ENCODE results near the gene ALAS1.
A peak's percentile ranks its signal among the peaks of the same experiment; 100 is the strongest.
"Not testable (repeated sequence)": the region's sequence is repeated elsewhere in the genome, so short reads cannot be mapped to it uniquely, and the experiment has no call there.

ALAS1 gene

GRCh38 chr3:52197842-52198625 is at the start of gene ALAS1:
Gene ALAS1 (plus strand): TSS chr3:52198160. CDS start chr3:52199242, 1,082 bp downstream.
- DNase-seq = peak; percentile 98

GRCh38 chr3:52149021-52149420 is 48.9 kb upstream of the ALAS1 start:
- DNase-seq = no peak

GRCh38 chr3:52149726-52150125 is 48.2 kb upstream of the ALAS1 start:
- no peak for DNase-seq

- DNase-seq = no peak
Observed at GRCh38 chr3:52150357-52150756, 47.6 kb upstream of the ALAS1 start.

- DNase-seq = no peak
Observed at GRCh38 chr3:52150860-52151259, 47.1 kb upstream of the ALAS1 start.

- not testable (repeated sequence) for DNase-seq
Observed at GRCh38 chr3:52151991-52152390, 46.0 kb upstream of the ALAS1 start.

- peak; percentile 40 to 52 for DNase-seq
Observed at GRCh38 chr3:52153389-52154096, 44.4 kb upstream of the ALAS1 start.

GRCh38 chr3:52154135-52155094 is 43.5 kb upstream of the ALAS1 start, which contains the start of gene POC1A:
Gene POC1A (minus strand): TSS chr3:52154423. CDS start chr3:52154372, 51 bp downstream.
- peak; percentile 95 to 96 for DNase-seq

GRCh38 chr3:52155912-52156311 is 42.0 kb upstream of the ALAS1 start:
- DNase-seq = no peak

- no peak for DNase-seq
Observed at GRCh38 chr3:52159503-52159902, 38.5 kb upstream of the ALAS1 start.

- no peak for DNase-seq
Observed at GRCh38 chr3:52162250-52162872, 35.6 kb upstream of the ALAS1 start.

GRCh38 chr3:52167240-52167639 is 30.7 kb upstream of the ALAS1 start:
- no peak for DNase-seq

GRCh38 chr3:52170217-52170616 is 27.7 kb upstream of the ALAS1 start:
- not testable (repeated sequence) for DNase-seq

- DNase-seq = no peak
Observed at GRCh38 chr3:52171514-52172261, 26.3 kb upstream of the ALAS1 start.

- no peak for DNase-seq
Observed at GRCh38 chr3:52172262-52172757, 25.6 kb upstream of the ALAS1 start.

- DNase-seq = no peak
Observed at GRCh38 chr3:52173101-52173500, 24.9 kb upstream of the ALAS1 start.

GRCh38 chr3:52174896-52175295 is 23.1 kb upstream of the ALAS1 start:
- DNase-seq = peak in 1 of 2 experiments; percentile 26

- no peak for DNase-seq
Observed at GRCh38 chr3:52175416-52176179, 22.4 kb upstream of the ALAS1 start.

- no peak for DNase-seq
Observed at GRCh38 chr3:52176180-52176752, 21.7 kb upstream of the ALAS1 start.
